Kasumi-1 (cell line): ENCODE measurements around the gene PLEKHG1.

ENCODE experiments used
- DNase-seq, 2 experiments: peaks; one replicate each; lab custom pipeline; 2025; lab: John Stamatoyannopoulos, UW

The PLEKHG1 gene

GRCh38 chr6:150640556-150641209 is 41.0 kb downstream of the PLEKHG1 start:
- no peak for DNase-seq

- peak; percentile 10 to 19 for DNase-seq
These were observed 41.9 kb downstream of the PLEKHG1 start for GRCh38 chr6:150641398-150642139.

DNA sequence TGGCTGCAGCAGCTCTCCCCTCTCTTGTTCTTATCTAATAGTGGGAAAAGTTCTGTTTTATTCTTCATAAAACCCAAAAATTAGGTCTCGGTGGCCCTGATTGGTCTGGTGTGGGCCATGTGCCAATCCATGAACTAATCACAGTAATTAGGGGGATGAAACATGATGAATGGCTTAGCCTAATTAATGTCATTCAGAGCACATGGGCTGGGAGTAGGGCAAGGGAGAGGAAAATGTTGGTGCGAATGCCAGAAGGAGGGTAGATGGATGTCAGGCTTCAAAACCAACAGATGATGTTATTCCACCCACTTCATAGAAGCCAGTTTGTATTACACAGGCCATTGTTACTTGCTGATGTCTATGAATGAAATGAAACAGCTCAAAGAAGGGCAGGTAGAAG is 46.5 kb downstream of the PLEKHG1 start:
- DNase-seq, result no peak

DNA sequence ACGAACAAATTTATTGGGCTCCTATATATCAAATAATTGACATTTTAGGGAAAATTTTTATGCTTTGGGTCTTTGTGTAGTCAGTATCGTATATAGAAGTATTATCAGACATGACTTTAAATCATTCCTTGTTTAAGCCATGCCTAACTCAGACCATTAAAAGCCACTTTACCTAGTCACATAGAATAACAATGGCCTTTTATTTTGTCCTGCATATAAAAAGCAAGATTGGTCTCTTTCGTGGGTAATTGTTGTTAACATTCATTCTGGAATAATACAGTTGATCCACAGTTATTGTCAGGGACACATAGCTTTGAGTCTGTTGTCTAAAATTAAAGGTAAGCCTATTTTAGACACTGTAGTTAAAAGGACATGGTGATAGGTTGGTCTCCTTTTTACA is 47.4 kb downstream of the PLEKHG1 start:
- DNase-seq, result no peak
